Loucy (cell line): ENCODE data around the gene ZDHHC8.

Experiments used
- EZH2phosphoT487 ChIP-seq: fragments of 200-600 bp; IDR thresholded peaks from 2 replicates; pipeline ENCODE4 v1.6.1; 2018; ENCODE audit warnings: antibody characterized with exemption, mild to moderate bottlenecking, moderate library complexity, borderline replicate concordance
- TF ChIP-seq, protein P1 (sequence below): fragments of 200-600 bp; sonication (generic); conservative IDR thresholded peaks from 2 replicates; pipeline ENCODE4 v1.5.1; 2014; ENCODE audit warnings: mild to moderate bottlenecking, antibody characterized with exemption, low read length

DNA sequence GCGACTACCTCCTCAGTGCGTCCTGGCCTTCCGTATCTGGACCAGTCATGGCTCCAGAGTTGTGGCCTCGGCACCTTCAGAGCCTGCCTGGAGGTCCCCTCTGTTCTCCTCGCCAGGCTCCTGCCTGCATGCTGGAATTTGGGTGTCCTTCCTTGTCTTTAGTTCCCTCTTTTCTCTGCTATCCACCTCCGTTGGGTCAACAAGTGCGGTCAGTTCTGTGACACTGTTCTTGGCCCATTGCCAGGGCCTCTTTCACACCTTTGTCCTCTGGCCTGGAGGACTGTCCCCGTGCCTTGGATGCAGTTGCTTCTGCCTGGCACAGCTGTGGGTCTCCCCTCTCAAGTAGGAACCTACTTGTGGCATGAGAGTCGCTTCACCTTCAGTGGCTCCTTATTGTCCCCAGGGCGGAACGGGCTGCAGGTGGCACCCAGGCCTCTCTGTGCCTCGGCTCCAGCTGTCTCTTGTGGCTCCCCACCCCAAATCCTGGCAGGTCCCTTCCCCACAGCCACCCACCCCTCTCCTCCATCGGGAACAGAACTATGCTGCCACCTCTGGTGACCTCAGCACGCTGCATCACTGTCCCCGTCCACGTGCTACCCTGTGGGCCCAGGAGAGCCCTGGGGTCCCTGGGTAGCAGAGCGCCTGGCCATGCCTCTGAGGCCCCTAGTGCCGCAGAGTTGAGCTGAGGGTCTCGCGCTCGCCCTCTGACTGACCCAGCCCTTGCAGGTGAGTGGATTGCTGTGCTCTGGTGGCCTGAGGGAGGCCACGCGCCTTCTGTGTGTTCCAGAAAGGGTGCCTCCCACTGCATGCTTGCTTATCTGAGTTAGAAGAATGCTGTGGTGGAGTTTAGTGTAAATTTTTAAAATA lies 46.8 kb upstream of the ZDHHC8 start:
- TF ChIP-seq, protein P1, sequence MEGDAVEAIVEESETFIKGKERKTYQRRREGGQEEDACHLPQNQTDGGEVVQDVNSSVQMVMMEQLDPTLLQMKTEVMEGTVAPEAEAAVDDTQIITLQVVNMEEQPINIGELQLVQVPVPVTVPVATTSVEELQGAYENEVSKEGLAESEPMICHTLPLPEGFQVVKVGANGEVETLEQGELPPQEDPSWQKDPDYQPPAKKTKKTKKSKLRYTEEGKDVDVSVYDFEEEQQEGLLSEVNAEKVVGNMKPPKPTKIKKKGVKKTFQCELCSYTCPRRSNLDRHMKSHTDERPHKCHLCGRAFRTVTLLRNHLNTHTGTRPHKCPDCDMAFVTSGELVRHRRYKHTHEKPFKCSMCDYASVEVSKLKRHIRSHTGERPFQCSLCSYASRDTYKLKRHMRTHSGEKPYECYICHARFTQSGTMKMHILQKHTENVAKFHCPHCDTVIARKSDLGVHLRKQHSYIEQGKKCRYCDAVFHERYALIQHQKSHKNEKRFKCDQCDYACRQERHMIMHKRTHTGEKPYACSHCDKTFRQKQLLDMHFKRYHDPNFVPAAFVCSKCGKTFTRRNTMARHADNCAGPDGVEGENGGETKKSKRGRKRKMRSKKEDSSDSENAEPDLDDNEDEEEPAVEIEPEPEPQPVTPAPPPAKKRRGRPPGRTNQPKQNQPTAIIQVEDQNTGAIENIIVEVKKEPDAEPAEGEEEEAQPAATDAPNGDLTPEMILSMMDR = peak; percentile 74
- TF ChIP-seq EZH2phosphoT487 = no peak
